ENCODE measurements around the gene VASP. TPM values are rescaled to one million over a fixed set of nuclear protein-coding genes. Genes with fewer than 3 reads are reported as not detected.

The VASP gene
- total and polyA plus RNA-seq, 2 of the 13 experiments (the other 11 are each of a cell fraction or from before 2014, with no cell fraction given): 41.8 to 67.1 TPM

DNA sequence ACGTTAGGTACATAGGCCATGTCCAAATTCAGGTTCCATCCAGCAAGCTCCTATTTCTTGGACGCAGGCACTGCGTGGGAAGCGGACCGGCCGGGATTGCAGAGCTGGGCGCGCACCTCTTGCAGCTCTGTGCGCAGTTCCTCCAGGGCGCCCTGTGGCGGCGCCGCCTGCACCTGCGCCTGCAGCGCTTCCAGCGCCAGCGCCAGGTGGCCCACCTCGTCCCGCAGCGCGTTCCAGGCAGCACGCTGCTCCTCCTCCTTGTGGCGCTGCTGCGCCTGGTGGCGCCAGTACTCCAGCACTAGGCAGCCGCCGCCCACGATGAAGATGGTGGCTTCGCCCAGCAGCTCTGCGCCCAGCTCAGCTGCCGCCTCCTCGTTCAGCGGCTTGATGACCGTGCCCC, 46.2 kb downstream of the VASP start:
- H3K27ac ChIP-seq (ENCODE audit: extremely low read length, insufficient read depth, low read length): no peak overlapping the region
- BruUV-seq (replicated peaks): no TSS peak
- CTCF ChIA-PET (ENCODE audit: low intra/inter-chr PET ratio, low total read pairs): no interaction called here
- no peak overlapping the region for H3K4me2 ChIP-seq (ENCODE audit: low read depth, low read length)
- H3K27me3 ChIP-seq (ENCODE audit: control insufficient read depth in 1 of 2, insufficient read depth in 2 of 2, low read length in 2 of 2): no peaks in the 10 kb centered on the region
- intact Hi-C loops (cut with micrococcal nuclease; ENCODE audit: unreplicated experiment) (no loop called here), in situ Hi-C loops (cut with HindIII; ENCODE audit: extremely low pct_ligation_motif_present, low pct_unique_long_range_greater_than_20kb) (no loop called here)
- H2AFZ ChIP-seq (ENCODE audit: low read length): no peak overlapping the region
- no peak overlapping the region for H3K9ac ChIP-seq (ENCODE audit: insufficient read depth, low read depth, low read length)
- DNase-seq (ENCODE audit: low spot score) (no peak), FAIRE-seq (no peak), ATAC-seq (no peak)
- POLR2A ChIA-PET: no interaction called here
- TF ChIP-seq SMARCC2 (IDR thresholded peaks at IDR 0.05) (no peak), ZNF333 (CRISPR knock-in tag; IDR thresholded peaks at IDR 0.05; ENCODE audit: borderline replicate concordance) (no peak), FLYWCH1 (CRISPR knock-in tag; IDR thresholded peaks at IDR 0.05) (no peak), ELF4 (CRISPR knock-in tag; IDR thresholded peaks at IDR 0.05; ENCODE audit: borderline replicate concordance) (no peak), FOXC1 (CRISPR knock-in tag; IDR thresholded peaks at IDR 0.05; ENCODE audit: borderline replicate concordance) (no peak), SNAPC2 (CRISPR knock-in tag; IDR thresholded peaks at IDR 0.05) (no peak), ZNF737 (CRISPR knock-in tag; IDR thresholded peaks at IDR 0.05; ENCODE audit: borderline replicate concordance) (no peak), MTA1 (CRISPR knock-in tag; IDR thresholded peaks at IDR 0.05; ENCODE audit: borderline replicate concordance) (no peak), ZNF253 (CRISPR knock-in tag; IDR thresholded peaks at IDR 0.05; ENCODE audit: borderline replicate concordance) (no peak), STAT6 (CRISPR knock-in tag; IDR thresholded peaks at IDR 0.05; ENCODE audit: borderline replicate concordance) (no peak)
- TF ChIP-seq, protein P1, sequence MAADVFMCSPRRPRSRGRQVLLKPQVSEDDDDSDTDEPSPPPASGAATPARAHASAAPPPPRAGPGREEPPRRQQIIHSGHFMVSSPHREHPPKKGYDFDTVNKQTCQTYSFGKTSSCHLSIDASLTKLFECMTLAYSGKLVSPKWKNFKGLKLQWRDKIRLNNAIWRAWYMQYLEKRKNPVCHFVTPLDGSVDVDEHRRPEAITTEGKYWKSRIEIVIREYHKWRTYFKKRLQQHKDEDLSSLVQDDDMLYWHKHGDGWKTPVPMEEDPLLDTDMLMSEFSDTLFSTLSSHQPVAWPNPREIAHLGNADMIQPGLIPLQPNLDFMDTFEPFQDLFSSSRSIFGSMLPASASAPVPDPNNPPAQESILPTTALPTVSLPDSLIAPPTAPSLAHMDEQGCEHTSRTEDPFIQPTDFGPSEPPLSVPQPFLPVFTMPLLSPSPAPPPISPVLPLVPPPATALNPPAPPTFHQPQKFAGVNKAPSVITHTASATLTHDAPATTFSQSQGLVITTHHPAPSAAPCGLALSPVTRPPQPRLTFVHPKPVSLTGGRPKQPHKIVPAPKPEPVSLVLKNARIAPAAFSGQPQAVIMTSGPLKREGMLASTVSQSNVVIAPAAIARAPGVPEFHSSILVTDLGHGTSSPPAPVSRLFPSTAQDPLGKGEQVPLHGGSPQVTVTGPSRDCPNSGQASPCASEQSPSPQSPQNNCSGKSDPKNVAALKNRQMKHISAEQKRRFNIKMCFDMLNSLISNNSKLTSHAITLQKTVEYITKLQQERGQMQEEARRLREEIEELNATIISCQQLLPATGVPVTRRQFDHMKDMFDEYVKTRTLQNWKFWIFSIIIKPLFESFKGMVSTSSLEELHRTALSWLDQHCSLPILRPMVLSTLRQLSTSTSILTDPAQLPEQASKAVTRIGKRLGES (CRISPR knock-in tag; IDR thresholded peaks at IDR 0.05; ENCODE audit: borderline replicate concordance): no peak
- H3K4me1 ChIP-seq (ENCODE audit: insufficient read depth, low read length): peaks cover under 1% of the 10 kb centered on the region; the same call in 1 of the 2 replicates
- H4K20me1 ChIP-seq (ENCODE audit: insufficient read depth, low read length): no peaks in the 10 kb centered on the region
- H3K9me3 ChIP-seq (ENCODE audit: low read length): no peaks in the 10 kb centered on the region
- H3K79me2 ChIP-seq (ENCODE audit: insufficient read depth, low read length): no peaks in the 10 kb centered on the region
- H3K36me3 ChIP-seq (replicated peaks in 1 of 2; ENCODE audit: control insufficient read depth in 1 of 2, insufficient read depth in 2 of 2, low read length in 2 of 2): peaks cover 3 to 12% of the 10 kb centered on the region in 2 experiments; a peak in 3 of 5 replicates
- WGBS (ENCODE audit: low lambda C conversion rate): 98% methylated on average over 33 of the region's 34 CpGs
- no peak overlapping the region for H3K4me3 ChIP-seq (replicated peaks in 1 of 3; ENCODE audit: insufficient read depth in 1 of 3, low read depth in 2 of 3, low read length in 3 of 3)
